GM19043 (cell line): ENCODE results near the gene FBXL16.

Experiments
- ATAC-seq: cut with Tn5 transposase; IDR thresholded peaks from one replicate; pipeline ENCODE4 v1.9.1; 2021; ENCODE audit warnings: low read depth; ENCODE audit not compliant: unreplicated experiment

The FBXL16 gene

DNA sequence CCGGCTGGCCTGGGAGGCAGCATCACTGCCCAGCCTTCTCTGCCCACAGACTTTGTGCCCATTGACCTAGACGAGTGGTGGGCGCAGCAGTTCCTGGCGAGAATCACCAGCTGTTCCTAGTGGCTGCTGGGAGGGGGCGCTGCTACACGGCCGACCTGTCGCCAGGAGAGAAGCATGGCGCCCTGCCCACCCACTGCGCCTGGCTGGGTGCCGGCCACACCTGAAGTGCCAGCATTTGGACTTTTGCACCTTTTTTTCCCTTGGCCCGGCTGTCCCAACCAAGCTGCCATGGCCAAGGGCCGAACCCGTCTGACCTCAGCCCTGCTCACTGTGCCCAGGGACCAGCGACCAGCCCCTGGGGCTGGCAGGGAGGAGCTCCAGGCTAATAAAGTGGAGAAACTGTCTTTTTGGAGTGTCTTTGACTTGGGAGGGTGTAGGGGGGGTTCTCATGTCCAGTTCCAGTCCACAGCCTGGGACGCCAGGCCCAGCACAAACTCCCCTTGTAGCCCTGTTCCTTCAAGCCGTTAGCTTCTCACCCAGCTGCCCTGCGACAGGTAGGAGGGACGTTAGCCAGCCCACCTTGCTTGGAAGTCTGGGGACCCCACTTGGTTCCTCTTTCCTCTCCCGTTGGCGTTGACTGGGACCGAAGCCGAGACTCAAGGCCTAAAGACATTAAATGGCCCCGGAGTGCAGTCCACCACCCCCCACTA, 57.4 kb downstream of the FBXL16 start:
- no peak for ATAC-seq

DNA sequence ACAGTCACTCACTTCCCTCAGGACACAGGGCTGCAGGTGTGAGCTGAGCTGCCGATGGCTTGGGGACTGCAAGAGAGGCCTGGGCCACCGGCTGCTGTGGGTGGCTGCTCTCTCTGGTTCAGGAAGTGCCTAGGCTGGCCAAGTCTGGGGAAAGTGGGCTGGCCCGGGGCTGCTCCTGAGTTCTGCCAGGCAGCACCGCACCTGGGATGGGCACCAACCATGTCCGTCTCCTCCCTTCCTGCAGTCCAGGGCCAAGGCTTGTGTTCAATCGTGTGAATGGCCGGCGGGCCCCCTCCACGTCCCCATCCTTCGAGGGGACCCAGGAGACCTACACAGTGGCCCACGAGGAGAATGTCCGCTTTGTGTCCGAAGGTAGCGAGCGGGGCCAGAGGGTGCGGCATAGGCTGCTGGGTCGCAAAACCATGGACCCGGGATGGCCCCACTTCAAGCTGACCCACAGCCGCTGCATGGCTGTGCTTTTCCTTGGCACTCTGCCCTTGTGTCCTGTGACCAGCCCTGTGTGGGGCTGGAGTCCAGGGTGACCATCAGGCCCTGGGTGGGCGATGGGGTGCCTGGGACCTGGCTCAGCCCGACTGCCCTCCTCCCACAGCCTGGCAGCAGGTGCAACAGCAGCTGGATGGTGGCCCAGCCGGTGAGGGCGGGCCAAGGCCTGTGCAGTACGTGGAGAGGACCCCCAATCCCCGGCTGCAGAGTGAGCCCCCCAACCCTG, 58.3 kb downstream of the FBXL16 start:
- ATAC-seq = no peak

DNA sequence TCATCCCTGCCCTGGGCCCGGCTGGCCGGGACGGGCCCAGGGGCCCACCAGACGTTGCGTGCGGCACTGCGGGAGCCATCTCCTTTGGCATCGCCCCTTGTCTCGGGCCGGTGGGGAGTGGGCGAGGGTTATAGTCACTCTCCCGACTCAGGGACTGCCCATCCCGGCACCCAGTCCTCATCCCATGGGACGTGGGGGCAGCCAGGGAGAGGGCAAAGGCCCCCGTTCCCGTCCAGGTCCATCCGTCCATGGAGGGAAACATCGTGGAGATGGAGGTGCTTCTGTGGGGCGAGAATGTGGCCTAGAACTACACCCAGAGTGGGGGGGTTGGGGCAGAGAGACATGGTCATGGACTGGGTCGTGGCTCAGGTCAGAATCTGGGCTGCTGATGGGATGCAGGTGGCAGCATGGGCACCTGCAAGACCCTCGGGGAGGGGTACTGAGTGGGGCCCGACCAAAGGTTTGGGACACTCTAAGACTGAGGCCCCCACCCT, 58.9 kb downstream of the FBXL16 start:
- no peak for ATAC-seq

DNA sequence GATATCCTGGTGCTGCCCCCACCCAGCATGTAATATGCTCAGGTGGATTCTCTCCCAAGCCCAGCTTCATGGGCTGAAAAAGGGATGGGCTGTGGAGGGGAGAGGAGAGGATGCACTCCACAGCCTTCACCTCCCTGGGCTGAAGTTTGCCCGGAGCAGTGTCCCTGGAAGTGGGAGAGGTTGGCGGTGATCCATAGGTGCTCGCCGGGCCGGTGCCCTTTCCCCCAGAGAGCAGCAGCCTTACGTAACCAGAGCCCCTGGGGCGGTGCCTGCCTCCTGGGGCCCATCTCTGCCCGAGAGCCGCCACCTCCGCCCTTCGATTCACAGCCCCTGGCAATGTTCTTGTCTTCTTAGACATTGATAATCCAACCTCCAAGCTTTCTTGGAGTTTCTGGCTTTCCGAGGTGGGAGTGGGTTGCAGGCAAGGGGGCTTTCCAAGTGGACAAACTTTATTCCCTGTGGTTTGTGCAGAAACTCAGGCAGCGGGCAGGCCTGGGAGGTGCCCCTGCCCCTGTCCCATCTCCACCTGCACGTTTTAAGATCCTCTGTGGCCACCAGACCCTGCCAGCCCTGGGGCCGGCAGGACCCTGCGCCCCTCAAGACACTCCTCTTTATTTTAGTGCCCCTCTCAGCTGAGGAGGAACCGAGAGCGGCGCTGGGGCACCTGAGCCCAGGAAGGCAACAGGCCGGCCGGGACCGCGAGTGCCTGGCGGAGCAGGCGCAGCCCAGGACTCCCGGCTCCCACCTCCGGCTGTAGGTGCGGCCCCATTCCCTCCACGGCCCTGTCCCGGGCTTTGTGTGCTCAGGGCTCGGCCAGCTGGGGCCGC, 59.5 kb downstream of the FBXL16 start:
- no peak for ATAC-seq

DNA sequence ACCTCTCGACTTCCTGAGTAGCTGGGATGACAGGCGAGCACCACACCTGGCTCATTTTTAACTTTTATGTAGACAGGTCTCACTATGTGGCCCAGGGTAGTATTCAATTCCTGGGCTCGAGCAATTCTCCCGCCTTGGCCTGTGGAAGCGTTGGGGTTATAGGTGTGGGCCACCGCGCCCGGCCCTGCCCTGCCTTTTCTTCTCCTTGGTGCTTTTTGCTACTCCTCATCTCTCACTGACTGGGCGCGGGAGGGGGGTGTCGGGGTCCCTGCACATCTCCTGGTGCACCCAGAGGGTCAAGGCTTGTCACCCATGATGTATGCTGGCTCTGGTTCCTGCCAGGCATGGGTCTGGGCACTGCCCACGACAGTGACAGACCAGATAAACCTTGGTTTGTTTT, 61.0 kb downstream of the FBXL16 start:
- no peak for ATAC-seq

DNA sequence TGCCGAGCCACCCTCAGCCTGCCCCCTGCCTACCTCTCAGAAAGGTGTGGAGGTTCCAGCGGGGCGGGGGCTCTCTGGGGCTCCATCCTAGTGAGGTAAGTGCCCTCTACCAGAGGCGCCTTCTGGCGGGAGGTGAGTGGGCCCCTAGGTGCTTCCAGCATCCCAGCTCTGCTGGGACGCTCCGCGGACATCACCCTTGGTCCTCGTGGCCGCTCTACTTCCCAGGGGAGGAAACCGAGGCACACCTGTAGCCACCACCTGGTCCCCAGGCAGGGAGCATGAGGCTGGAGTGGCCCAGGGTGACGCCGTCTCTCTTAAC, 62.6 kb downstream of the FBXL16 start:
- ATAC-seq = no peak
